ENCODE data around the gene GALNTL6.

GRCh38 chr4:171896426-171896825 is 83.2 kb downstream of the GALNTL6 start:
- no peak for TF ChIP-seq EZH2phosphoT487 (IDR thresholded peaks at IDR 0.05; ENCODE audit: insufficient read depth, low read depth)
- TF ChIP-seq EZH2 (IDR thresholded peaks at IDR 0.05; ENCODE audit: insufficient read depth, poor library complexity, severe bottlenecking): no peak
